ENCODE measurements around the gene ATP11A.
A peak's percentile ranks its signal among the peaks of the same experiment; 100 is the strongest.

Gene ATP11A

DNA sequence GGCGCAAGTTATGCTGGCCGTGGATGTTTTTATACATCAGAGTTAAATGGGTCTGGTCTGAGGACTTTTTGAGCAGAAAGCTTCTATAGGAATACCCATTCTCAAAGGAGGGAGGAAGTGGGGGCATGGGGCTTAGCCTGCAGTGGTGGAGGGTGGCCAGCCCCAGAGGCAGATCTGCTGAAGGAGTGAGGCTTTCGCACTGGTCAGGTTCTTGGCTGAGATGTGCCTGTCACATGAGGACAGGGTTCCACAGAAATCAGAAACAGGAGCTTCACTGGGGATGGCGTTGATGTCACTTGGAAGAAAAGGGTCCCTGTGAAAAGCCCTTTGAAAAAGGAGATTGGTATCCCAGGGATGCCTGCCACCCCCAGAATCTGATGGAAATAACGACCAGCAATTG, 178.5 kb downstream of the ATP11A start:
- Histone ChIP-seq H3K36me3 (ENCODE audit: insufficient read depth) (no peaks in the 10 kb centered on the region), H3K27ac (no peak overlapping the region), H3K4me2 (no peak overlapping the region), H2AFZ (ENCODE audit: low read depth) (no peak overlapping the region), H3K9ac (no peak overlapping the region), H4K20me1 (ENCODE audit: insufficient read depth) (no peaks in the 10 kb centered on the region), H3K27me3 (ENCODE audit: insufficient read depth, low read depth) (no peaks in the 10 kb centered on the region), H3K79me2 (ENCODE audit: insufficient read depth, low read depth) (no peaks in the 10 kb centered on the region), H3K4me1 (ENCODE audit: low read depth, poor library complexity, severe bottlenecking) (peaks cover 44% of the 10 kb centered on the region), H3K4me3 (IDR thresholded peaks at IDR 0.05; ENCODE audit: insufficient read depth, low read depth, low read length) (no peak overlapping the region)
- TF ChIP-seq, protein P1, sequence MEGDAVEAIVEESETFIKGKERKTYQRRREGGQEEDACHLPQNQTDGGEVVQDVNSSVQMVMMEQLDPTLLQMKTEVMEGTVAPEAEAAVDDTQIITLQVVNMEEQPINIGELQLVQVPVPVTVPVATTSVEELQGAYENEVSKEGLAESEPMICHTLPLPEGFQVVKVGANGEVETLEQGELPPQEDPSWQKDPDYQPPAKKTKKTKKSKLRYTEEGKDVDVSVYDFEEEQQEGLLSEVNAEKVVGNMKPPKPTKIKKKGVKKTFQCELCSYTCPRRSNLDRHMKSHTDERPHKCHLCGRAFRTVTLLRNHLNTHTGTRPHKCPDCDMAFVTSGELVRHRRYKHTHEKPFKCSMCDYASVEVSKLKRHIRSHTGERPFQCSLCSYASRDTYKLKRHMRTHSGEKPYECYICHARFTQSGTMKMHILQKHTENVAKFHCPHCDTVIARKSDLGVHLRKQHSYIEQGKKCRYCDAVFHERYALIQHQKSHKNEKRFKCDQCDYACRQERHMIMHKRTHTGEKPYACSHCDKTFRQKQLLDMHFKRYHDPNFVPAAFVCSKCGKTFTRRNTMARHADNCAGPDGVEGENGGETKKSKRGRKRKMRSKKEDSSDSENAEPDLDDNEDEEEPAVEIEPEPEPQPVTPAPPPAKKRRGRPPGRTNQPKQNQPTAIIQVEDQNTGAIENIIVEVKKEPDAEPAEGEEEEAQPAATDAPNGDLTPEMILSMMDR (conservative IDR thresholded peaks at IDR 0.05; ENCODE audit: low read depth, low read length), result no peak

DNA sequence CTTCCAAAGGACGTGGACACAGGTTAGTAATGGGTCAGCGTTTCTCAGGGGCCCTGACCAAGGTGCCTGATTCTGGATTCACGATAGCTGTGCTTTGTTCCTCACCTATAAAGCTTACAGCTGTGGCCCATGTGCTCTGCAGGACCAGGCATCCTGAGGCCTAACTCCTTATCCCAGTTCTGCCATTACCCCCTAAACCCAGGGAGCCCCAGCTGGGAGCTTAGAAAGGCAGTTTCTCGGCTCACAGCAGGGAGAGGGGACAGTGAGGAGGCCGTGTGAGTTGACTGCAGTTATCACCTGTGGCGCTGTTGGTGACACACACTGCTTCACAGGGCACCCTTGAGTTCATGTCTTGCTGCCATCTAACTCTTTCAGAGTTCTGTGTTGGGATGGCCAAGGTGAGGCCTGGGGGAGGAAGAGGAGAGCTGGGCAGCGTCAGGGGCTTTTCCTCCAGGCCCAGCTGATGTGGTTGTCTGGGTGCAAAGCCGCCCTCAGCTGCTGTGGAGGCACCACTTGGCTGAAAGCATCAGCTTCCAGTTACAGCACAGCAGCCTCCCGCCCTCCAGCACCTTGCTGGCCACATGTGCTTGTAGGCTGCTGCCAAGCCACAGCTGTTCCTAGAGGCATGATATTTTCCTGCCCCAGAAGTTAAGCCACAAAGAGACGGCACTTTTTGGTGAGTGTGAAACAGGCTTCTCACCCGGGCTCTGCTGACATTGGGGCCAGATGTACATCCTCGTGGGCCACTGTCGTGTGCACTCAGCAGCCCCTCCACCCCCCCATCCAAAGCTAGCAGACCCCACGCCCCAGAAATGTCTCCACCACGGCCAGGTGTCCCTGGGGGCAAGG, 179.6 kb downstream of the ATP11A start:
- TF ChIP-seq, protein P1 (conservative IDR thresholded peaks at IDR 0.05; ENCODE audit: low read depth, low read length), result no peak
- no peaks in the 10 kb centered on the region for H3K79me2 ChIP-seq (ENCODE audit: insufficient read depth, low read depth)
- peak overlapping the region; percentile 62 for H3K27ac ChIP-seq
- H3K4me1 ChIP-seq (ENCODE audit: low read depth, poor library complexity, severe bottlenecking), result peaks cover 47% of the 10 kb centered on the region
- H2AFZ ChIP-seq (ENCODE audit: low read depth), result no peak overlapping the region
- H3K4me3 ChIP-seq (IDR thresholded peaks at IDR 0.05; ENCODE audit: insufficient read depth, low read depth, low read length), result no peak overlapping the region
- H3K4me2 ChIP-seq, result peak overlapping the region; percentile 13; the same call in 1 of the 2 replicates
- H3K9ac ChIP-seq, result no peak overlapping the region
- no peaks in the 10 kb centered on the region for H4K20me1 ChIP-seq (ENCODE audit: insufficient read depth)
- no peaks in the 10 kb centered on the region for H3K36me3 ChIP-seq (ENCODE audit: insufficient read depth)
- no peaks in the 10 kb centered on the region for H3K27me3 ChIP-seq (ENCODE audit: insufficient read depth, low read depth)

DNA sequence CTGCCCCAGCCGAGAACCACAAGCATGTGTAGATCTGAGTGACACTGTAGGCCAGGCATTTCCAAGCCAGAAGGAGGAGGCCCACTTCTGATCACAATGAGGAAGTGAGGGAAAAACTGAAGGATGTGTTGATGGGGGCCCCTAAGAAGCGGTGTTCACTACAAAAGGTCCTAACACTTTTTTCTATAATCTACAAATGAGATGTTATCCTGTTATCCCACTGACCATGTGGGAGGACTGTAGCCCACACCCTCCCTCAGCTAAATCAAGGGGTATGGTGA, 180.2 kb downstream of the ATP11A start:
- Histone ChIP-seq H3K79me2 (ENCODE audit: insufficient read depth, low read depth) (no peaks in the 10 kb centered on the region), H4K20me1 (ENCODE audit: insufficient read depth) (no peaks in the 10 kb centered on the region), H3K4me2 (peak overlapping the region; percentile 13; the same call in 1 of the 2 replicates), H3K9ac (no peak overlapping the region), H3K4me3 (IDR thresholded peaks at IDR 0.05; ENCODE audit: insufficient read depth, low read depth, low read length) (no peak overlapping the region), H2AFZ (ENCODE audit: low read depth) (no peak overlapping the region), H3K36me3 (ENCODE audit: insufficient read depth) (no peaks in the 10 kb centered on the region), H3K27ac (peak overlapping the region; percentile 62), H3K27me3 (ENCODE audit: insufficient read depth, low read depth) (no peaks in the 10 kb centered on the region), H3K4me1 (ENCODE audit: low read depth, poor library complexity, severe bottlenecking) (peaks cover 47% of the 10 kb centered on the region)
- TF ChIP-seq, protein P1 (conservative IDR thresholded peaks at IDR 0.05; ENCODE audit: low read depth, low read length), result no peak

DNA sequence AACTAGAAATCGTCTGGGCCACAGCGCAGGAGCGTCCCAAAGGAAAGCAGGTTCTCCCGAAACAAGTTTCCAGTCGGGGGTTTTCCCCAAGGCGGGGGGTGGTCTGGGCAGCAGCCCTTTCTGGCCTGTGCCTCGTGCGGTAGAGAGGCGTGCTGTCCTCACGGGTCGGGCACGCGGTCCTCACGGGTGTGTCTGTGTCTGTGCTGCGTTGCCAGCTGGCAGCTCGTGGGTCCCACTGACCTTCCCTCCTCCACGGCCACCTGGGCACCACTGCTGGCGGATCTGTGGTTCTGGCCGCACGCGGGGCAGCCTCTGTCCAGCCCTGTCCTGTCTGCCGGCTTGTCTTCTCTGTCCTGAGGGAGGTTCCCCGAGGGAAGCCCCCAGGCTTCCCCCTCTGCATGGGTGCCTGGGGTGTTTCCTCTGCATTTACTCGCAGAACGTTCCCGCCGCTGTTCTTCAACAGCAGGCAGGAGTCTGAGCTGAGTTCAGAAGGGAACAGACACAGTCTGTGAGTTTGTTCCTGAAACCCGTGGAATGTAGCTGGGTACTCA, 181.0 kb downstream of the ATP11A start:
- no peaks in the 10 kb centered on the region for H3K36me3 ChIP-seq (ENCODE audit: insufficient read depth)
- no peak overlapping the region for H3K4me3 ChIP-seq (IDR thresholded peaks at IDR 0.05; ENCODE audit: insufficient read depth, low read depth, low read length)
- no peaks in the 10 kb centered on the region for H3K79me2 ChIP-seq (ENCODE audit: insufficient read depth, low read depth)
- H3K4me1 ChIP-seq (ENCODE audit: low read depth, poor library complexity, severe bottlenecking), result peaks cover 47% of the 10 kb centered on the region
- no peak overlapping the region for H2AFZ ChIP-seq (ENCODE audit: low read depth)
- no peaks in the 10 kb centered on the region for H4K20me1 ChIP-seq (ENCODE audit: insufficient read depth)
- H3K9ac ChIP-seq, result no peak overlapping the region
- H3K27ac ChIP-seq, result no peak overlapping the region
- H3K27me3 ChIP-seq (ENCODE audit: insufficient read depth, low read depth), result no peaks in the 10 kb centered on the region
- no peak overlapping the region for H3K4me2 ChIP-seq
- TF ChIP-seq, protein P1 (conservative IDR thresholded peaks at IDR 0.05; ENCODE audit: low read depth, low read length), result no peak
